Fibroblast of villous mesenchyme (primary cell): ENCODE results near the gene AQP3. TPM values are rescaled to one million over a fixed set of nuclear protein-coding genes. Genes with fewer than 3 reads are reported as not detected.
A peak's percentile ranks its signal among the peaks of the same experiment; 100 is the strongest.

ENCODE experiments used
- DNase-seq: peaks from one replicate; pipeline ENCODE4 v3.0.0-alpha.2; 2010; ENCODE audit warnings: low read depth
- H3K4me3 ChIP-seq: 2 replicates; pipeline ENCODE4 v1.5.1; 2011; ENCODE audit warnings: low read depth, mild to moderate bottlenecking, low read length
- CTCF ChIP-seq: IDR thresholded peaks from 2 replicates; pipeline ENCODE4 v1.5.1; 2012; ENCODE audit warnings: low read depth, mild to moderate bottlenecking, low read length; ENCODE audit not compliant: insufficient read depth
- total RNA-seq: library from RNA; depleted of rRNA; stranded (reverse); fragments of >200 nt; gene quantifications from 2 replicates; pipeline ENCODE4 v1.2.3, GENCODE V29; 2012

AQP3 gene
- total RNA-seq, 1 donor, result 0.86 TPM

DNA sequence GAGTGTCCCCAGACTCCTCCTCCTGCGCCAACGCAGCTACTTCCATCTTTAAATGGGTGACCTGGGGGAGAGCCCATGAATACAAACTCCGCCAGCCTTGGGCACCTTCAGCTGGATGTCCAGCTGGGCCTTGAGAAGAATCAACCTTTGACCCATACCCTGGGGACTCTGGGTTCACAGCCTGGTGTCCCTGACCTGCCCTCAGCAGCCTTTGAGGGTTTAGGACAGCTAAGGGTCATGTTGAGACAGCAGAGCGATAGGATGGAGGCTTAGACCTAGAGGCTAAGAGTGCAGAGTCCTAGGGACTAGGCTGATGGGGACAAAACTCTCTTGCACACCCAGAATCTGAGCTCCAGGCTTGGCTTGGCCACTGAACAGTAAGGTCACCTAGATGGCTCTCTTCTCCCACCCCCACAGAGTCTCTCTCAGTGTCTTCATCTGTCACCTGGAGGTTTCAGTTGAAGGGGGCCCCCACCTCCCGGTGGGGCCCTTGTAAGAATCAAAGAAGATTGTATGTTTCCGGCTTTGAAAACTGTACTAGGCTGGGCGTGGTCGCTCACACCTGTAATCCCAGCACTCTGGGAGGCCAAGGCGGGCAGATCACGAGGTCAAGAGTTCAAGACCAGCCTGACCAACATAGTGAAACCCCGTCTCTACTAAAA, 6.7 kb upstream of the AQP3 start:
- no peak overlapping the region for H3K4me3 ChIP-seq
- DNase-seq, result no peak
- TF ChIP-seq CTCF, result no peak

GRCh38 chr9:33453286-33453860, 6.0 kb upstream of the AQP3 start:
- no peak for TF ChIP-seq CTCF
- no peak for DNase-seq
- no peak overlapping the region for H3K4me3 ChIP-seq

DNA sequence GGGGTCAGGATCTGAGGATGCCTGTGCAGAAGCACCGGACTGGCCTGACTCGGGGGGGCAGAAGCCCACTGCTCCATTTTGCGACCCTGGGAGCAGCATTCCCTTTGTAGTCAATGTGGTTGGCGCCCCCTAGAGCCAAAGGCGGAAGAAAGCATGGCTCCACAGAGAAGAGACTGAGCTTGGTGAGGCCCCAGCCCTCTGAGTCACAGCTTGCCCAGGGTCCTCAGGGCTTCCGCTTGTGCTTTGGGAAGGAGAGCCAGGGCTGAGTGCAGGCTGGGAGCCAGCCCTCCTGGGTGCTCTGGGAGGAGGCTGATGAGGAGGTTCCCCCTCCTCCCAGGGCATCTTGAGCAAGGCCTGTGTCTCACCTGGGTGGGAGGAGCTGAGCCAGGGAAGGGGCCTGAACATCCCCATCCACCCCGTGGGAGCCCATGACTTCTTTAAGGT, 5.5 kb upstream of the AQP3 start:
- H3K4me3 ChIP-seq, result no peak overlapping the region
- peak; percentile 78 for DNase-seq
- peak; percentile 89 for TF ChIP-seq CTCF

DNA sequence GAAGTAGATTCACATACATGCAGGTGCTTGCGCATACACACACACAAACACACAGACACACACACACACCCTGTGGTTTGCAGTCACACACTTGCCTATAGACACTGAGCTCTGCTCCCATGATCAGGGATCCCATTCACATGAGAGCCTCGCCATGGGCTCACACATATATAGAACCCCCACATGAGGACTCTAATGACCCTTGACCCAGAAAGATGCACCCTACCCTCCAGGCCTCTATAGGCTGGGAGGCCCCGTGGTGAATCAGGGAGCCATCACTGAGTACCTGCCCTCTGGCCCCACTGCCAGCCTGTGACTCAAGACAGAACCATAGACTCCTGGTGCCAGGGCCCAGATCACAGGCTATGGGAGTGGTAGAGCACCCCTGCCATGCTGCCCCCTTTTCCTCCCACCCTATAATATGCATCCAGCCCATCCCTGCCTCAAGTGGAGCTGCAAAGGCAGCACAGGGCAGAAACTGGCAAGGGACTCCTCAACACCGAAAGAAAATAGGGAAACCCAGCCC, 3.3 kb upstream of the AQP3 start:
- no peak for TF ChIP-seq CTCF
- no peak overlapping the region for H3K4me3 ChIP-seq
- no peak for DNase-seq

DNA sequence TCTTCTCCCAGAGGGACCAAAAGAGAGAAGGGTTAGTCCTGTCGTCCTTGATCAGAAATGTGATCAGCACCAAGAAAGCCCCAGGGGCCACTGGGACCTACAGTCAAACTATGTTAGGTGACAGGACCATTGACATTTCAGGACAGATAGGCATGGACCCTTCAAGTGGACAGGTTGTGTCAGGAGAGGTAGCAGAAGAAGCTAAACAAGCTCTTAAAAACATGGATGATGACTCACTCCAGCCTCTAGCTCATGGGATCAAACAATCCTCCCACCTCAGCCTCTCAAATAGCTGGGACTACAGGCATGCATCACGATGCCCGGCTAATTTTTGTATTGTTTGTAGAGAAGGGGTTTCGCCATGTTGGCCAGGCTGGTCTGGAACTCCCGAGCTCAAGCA, 2.3 kb upstream of the AQP3 start:
- H3K4me3 ChIP-seq, result no peak overlapping the region
- DNase-seq, result no peak
- TF ChIP-seq CTCF, result no peak

DNA sequence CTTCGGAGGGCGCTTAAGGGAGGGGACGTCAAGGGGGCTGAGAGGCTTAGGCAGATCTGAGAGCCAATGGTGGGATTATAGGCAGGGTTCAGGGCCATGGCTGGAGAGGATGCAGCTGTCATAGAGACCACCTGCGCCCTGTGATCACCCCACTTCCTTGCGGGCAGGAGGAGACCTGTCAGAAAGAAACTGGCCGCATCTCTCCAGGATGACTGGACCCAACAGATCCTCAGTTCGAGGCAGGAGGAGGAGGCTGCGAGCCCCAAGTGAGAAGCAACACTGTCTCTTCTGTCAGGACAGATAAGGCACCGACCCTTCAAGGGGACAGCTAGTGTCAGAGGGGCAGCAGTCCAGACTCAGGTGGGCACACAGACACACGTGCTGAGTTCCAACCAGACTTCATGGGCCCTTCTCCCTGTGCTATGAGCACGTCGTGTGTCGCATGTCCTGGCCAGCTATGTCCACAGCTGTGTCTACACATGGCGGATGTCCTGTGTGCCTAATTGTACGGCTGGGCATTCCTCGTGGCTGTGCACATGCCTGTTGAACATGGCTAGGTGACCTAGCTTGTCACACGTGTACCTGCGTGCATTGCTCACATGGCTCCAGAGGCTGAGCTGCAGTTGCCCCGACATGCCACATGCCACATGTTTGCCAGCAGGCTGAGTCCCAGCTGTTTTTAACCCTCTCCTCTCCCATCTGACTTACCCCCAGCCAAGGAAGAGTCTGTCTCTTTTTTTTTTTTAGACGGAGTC, 583 bp upstream of the AQP3 start:
- peak overlapping the region; percentile 56 for H3K4me3 ChIP-seq
- no peak for DNase-seq
- no peak for TF ChIP-seq CTCF
